DND-41 (cell line): ENCODE measurements around the gene CAPN1.

Experiments
- EZH2 ChIP-seq: IDR thresholded peaks from 3 replicates; pipeline ENCODE4 v1.6.1; 2012; ENCODE audit warnings: borderline replicate concordance, low read depth, mild to moderate bottlenecking, moderate library complexity, low read length, inconsistent platforms; ENCODE audit not compliant: severe bottlenecking
- TF ChIP-seq, protein P1 (sequence below): IDR thresholded peaks from 2 replicates; pipeline ENCODE4 v1.5.1; 2012; ENCODE audit warnings: borderline replicate concordance, low read length, moderate library complexity, mild to moderate bottlenecking; ENCODE audit not compliant: poor library complexity, severe bottlenecking; ENCODE audit errors: extremely low read depth

DNA sequence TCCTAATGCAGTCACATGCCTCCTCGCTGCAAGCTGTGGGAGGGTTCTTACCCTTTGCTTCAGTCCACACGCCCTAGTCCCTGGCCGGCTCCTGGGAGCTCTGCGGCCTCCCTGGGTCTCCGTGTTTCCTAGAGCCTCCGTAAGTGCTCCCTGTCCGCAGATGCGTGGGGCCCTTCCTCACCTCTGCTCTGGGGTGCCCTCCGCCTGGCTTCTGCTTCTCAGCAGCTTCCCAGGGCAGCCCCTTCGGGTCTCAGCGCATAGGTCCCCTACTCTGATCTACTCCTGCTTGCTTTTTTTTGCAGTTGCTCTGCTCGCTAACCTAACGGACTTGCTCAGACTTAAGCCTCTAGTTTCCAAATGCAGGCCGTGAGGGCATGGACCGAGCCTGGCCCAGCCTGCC is 22.4 kb downstream of the CAPN1 start:
- TF ChIP-seq, protein P1, sequence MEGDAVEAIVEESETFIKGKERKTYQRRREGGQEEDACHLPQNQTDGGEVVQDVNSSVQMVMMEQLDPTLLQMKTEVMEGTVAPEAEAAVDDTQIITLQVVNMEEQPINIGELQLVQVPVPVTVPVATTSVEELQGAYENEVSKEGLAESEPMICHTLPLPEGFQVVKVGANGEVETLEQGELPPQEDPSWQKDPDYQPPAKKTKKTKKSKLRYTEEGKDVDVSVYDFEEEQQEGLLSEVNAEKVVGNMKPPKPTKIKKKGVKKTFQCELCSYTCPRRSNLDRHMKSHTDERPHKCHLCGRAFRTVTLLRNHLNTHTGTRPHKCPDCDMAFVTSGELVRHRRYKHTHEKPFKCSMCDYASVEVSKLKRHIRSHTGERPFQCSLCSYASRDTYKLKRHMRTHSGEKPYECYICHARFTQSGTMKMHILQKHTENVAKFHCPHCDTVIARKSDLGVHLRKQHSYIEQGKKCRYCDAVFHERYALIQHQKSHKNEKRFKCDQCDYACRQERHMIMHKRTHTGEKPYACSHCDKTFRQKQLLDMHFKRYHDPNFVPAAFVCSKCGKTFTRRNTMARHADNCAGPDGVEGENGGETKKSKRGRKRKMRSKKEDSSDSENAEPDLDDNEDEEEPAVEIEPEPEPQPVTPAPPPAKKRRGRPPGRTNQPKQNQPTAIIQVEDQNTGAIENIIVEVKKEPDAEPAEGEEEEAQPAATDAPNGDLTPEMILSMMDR, result no peak
- TF ChIP-seq EZH2, result no peak
